HL-60 (cell line): ENCODE results near the gene TUT7.

ENCODE experiments used
- DNase-seq, 2 experiments: peaks; one replicate each; pipeline ENCODE4 v3.0.0-alpha.2; 2010 to 2020; ENCODE audit warnings: low read depth in 1 of 2, low spot score in 1 of 2
- H3K27ac ChIP-seq: fragments of 250-450 bp; sonication (Bioruptor Pico); replicated peaks from 2 replicates; pipeline ENCODE4 v1.5.1; 2020; ENCODE audit warnings: mild to moderate bottlenecking, moderate library complexity
- H3K27me3 ChIP-seq: fragments of 250-450 bp; sonication (Bioruptor Pico); 2 replicates; pipeline ENCODE4 v1.5.1; 2021; ENCODE audit warnings: mild to moderate bottlenecking, moderate library complexity; ENCODE audit not compliant: insufficient read depth, poor library complexity, severe bottlenecking
- H3K4me3 ChIP-seq: replicated peaks from 2 replicates; pipeline ENCODE4 v1.5.1; 2011; ENCODE audit warnings: mild to moderate bottlenecking, control low read depth, low read length; ENCODE audit not compliant: insufficient read depth
- CTCF ChIP-seq: IDR thresholded peaks from one replicate; pipeline ENCODE4 v1.5.1; 2011; ENCODE audit warnings: low read length, control low read depth, inconsistent platforms; ENCODE audit not compliant: insufficient read depth
- GABPA ChIP-seq: IDR thresholded peaks from 2 replicates; pipeline ENCODE4 v1.6.1; 2012; ENCODE audit warnings: low read depth
- POLR2AphosphoS5 ChIP-seq: IDR thresholded peaks from 2 replicates; pipeline ENCODE4 v1.6.1; 2012; ENCODE audit warnings: low read depth
- REST ChIP-seq: IDR thresholded peaks from 2 replicates; pipeline ENCODE4 v1.6.1; 2012; ENCODE audit warnings: low read depth; ENCODE audit not compliant: insufficient replicate concordance
- SPI1 ChIP-seq: IDR thresholded peaks from 2 replicates; pipeline ENCODE4 v1.6.1; 2012; ENCODE audit warnings: low read depth, mild to moderate bottlenecking, borderline replicate concordance

The TUT7 gene

GRCh38 chr9:86238861-86239770 lies 115.1 kb downstream of the TUT7 start:
- no peak for DNase-seq
- no peak overlapping the region for H3K27ac ChIP-seq
- H3K27me3 ChIP-seq, result peaks cover 2% of the 10 kb centered on the region
- TF ChIP-seq SPI1 (no peak), POLR2AphosphoS5 (no peak), GABPA (no peak), REST (no peak), CTCF (no peak)
- H3K4me3 ChIP-seq, result no peak overlapping the region
